ENCODE data around the gene DGKI. TPM values are rescaled to one million over a fixed set of nuclear protein-coding genes. Genes with fewer than 3 reads are reported as not detected.

The DGKI gene
- total and polyA plus RNA-seq, 2 of the 13 experiments (the other 11 are each of a cell fraction or from before 2014, with no cell fraction given) = 0.09 to 0.17 TPM

DNA sequence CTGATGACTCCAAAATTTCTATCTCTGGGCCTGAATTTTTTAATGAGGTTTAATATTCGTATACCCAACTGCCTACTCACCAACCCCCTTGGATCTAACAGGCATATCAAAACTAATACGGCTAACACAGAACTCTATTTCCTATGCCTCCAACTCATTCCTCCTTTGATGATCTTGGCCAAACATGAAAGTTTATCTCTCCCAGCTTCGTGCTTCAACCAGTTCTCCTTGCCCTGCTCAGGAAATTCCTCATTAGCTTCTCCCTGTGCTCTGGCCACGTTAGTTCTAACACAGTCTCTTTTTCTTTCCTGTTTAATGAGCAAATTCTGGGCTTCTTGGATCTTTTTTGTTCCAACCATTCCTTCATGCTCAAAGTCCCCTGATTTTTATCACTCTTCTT is 364.3 kb downstream of the DGKI start:
- ChIA-PET POLR2A (no interaction called here), CTCF (ENCODE audit: low intra/inter-chr PET ratio, low total read pairs) (no interaction called here)
- Histone ChIP-seq H3K4me1 (ENCODE audit: insufficient read depth, low read length) (no peaks in the 10 kb centered on the region), H3K9ac (ENCODE audit: insufficient read depth, low read depth, low read length) (no peak overlapping the region), H3K4me3 (replicated peaks in 1 of 3; ENCODE audit: insufficient read depth in 1 of 3, low read depth in 2 of 3, low read length in 3 of 3) (no peak overlapping the region), H3K36me3 (replicated peaks in 1 of 2; ENCODE audit: control insufficient read depth in 1 of 2, insufficient read depth in 2 of 2, low read length in 2 of 2) (no peaks in the 10 kb centered on the region), H3K9me3 (ENCODE audit: low read length) (no peaks in the 10 kb centered on the region), H3K27me3 (ENCODE audit: control insufficient read depth in 1 of 2, insufficient read depth in 2 of 2, low read length in 2 of 2) (no peaks in the 10 kb centered on the region), H3K79me2 (ENCODE audit: insufficient read depth, low read length) (no peaks in the 10 kb centered on the region), H2AFZ (ENCODE audit: low read length) (no peak overlapping the region), H3K27ac (ENCODE audit: extremely low read length, insufficient read depth, low read length) (no peak overlapping the region), H4K20me1 (ENCODE audit: insufficient read depth, low read length) (no peaks in the 10 kb centered on the region), H3K4me2 (ENCODE audit: low read depth, low read length) (no peak overlapping the region)
- intact Hi-C loops (cut with micrococcal nuclease; ENCODE audit: unreplicated experiment) = no loop called here
- BruUV-seq (replicated peaks) = no TSS peak
- in situ Hi-C loops (cut with HindIII; ENCODE audit: extremely low pct_ligation_motif_present, low pct_unique_long_range_greater_than_20kb) = no loop called here
- 0% methylated on average over 4 of the region's 4 CpGs for WGBS (ENCODE audit: low lambda C conversion rate)
- no peak for FAIRE-seq
- DNase-seq (ENCODE audit: low spot score) = no peak
- no peak for ATAC-seq
- TF ChIP-seq HNRNPUL1 (IDR thresholded peaks at IDR 0.05; ENCODE audit: low read depth, low read length) = no peak
- no peak for TF ChIP-seq ZNF546 (CRISPR knock-in tag; conservative IDR thresholded peaks at IDR 0.05)
- TF ChIP-seq ZNF577 (CRISPR knock-in tag; IDR thresholded peaks at IDR 0.05; ENCODE audit: borderline replicate concordance, low read depth) = no peak
- TF ChIP-seq ZNF619 (CRISPR knock-in tag; IDR thresholded peaks at IDR 0.05) = no peak
- TF ChIP-seq SSRP1 (CRISPR knock-in tag; IDR thresholded peaks at IDR 0.05) = no peak
- no peak for TF ChIP-seq SP140L (CRISPR knock-in tag; IDR thresholded peaks at IDR 0.05; ENCODE audit: borderline replicate concordance)
- TF ChIP-seq, protein P1, sequence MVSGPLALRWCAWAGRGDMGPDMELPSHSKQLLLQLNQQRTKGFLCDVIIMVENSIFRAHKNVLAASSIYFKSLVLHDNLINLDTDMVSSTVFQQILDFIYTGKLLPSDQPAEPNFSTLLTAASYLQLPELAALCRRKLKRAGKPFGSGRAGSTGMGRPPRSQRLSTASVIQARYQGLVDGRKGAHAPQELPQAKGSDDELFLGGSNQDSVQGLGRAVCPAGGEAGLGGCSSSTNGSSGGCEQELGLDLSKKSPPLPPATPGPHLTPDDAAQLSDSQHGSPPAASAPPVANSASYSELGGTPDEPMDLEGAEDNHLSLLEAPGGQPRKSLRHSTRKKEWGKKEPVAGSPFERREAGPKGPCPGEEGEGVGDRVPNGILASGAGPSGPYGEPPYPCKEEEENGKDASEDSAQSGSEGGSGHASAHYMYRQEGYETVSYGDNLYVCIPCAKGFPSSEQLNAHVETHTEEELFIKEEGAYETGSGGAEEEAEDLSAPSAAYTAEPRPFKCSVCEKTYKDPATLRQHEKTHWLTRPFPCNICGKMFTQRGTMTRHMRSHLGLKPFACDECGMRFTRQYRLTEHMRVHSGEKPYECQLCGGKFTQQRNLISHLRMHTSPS (CRISPR knock-in tag; IDR thresholded peaks at IDR 0.05; ENCODE audit: low read depth) = no peak
- TF ChIP-seq GATA4 (IDR thresholded peaks at IDR 0.05; ENCODE audit: borderline replicate concordance, low read depth) = no peak
- TF ChIP-seq, protein P2, sequence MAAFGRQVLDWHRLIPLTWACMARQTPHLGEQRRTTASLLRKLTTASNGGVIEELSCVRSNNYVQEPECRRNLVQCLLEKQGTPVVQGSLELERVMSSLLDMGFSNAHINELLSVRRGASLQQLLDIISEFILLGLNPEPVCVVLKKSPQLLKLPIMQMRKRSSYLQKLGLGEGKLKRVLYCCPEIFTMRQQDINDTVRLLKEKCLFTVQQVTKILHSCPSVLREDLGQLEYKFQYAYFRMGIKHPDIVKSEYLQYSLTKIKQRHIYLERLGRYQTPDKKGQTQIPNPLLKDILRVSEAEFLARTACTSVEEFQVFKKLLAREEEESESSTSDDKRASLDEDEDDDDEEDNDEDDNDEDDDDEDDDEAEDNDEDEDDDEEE (CRISPR knock-in tag; IDR thresholded peaks at IDR 0.05) = no peak
- TF ChIP-seq TCF7 (IDR thresholded peaks at IDR 0.05; ENCODE audit: low read depth) = no peak
- no peak for TF ChIP-seq MAFF (IDR thresholded peaks at IDR 0.05; ENCODE audit: low read depth, low read length)
- TF ChIP-seq FOSL1 (CRISPR knock-in tag; IDR thresholded peaks at IDR 0.05; ENCODE audit: borderline replicate concordance) = no peak
- TF ChIP-seq, protein P3, sequence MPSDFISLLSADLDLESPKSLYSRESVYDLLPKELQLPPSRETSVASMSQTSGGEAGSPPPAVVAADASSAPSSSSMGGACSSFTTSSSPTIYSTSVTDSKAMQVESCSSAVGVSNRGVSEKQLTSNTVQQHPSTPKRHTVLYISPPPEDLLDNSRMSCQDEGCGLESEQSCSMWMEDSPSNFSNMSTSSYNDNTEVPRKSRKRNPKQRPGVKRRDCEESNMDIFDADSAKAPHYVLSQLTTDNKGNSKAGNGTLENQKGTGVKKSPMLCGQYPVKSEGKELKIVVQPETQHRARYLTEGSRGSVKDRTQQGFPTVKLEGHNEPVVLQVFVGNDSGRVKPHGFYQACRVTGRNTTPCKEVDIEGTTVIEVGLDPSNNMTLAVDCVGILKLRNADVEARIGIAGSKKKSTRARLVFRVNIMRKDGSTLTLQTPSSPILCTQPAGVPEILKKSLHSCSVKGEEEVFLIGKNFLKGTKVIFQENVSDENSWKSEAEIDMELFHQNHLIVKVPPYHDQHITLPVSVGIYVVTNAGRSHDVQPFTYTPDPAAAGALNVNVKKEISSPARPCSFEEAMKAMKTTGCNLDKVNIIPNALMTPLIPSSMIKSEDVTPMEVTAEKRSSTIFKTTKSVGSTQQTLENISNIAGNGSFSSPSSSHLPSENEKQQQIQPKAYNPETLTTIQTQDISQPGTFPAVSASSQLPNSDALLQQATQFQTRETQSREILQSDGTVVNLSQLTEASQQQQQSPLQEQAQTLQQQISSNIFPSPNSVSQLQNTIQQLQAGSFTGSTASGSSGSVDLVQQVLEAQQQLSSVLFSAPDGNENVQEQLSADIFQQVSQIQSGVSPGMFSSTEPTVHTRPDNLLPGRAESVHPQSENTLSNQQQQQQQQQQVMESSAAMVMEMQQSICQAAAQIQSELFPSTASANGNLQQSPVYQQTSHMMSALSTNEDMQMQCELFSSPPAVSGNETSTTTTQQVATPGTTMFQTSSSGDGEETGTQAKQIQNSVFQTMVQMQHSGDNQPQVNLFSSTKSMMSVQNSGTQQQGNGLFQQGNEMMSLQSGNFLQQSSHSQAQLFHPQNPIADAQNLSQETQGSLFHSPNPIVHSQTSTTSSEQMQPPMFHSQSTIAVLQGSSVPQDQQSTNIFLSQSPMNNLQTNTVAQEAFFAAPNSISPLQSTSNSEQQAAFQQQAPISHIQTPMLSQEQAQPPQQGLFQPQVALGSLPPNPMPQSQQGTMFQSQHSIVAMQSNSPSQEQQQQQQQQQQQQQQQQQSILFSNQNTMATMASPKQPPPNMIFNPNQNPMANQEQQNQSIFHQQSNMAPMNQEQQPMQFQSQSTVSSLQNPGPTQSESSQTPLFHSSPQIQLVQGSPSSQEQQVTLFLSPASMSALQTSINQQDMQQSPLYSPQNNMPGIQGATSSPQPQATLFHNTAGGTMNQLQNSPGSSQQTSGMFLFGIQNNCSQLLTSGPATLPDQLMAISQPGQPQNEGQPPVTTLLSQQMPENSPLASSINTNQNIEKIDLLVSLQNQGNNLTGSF (CRISPR knock-in tag; IDR thresholded peaks at IDR 0.05) = no peak
- TF ChIP-seq ZNF776 (CRISPR knock-in tag; IDR thresholded peaks at IDR 0.05) = no peak
- TF ChIP-seq, protein P4, sequence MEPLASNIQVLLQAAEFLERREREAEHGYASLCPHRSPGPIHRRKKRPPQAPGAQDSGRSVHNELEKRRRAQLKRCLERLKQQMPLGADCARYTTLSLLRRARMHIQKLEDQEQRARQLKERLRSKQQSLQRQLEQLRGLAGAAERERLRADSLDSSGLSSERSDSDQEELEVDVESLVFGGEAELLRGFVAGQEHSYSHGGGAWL (CRISPR knock-in tag; IDR thresholded peaks at IDR 0.05) = no peak
- TF ChIP-seq ZNF350 (CRISPR knock-in tag; IDR thresholded peaks at IDR 0.05; ENCODE audit: borderline replicate concordance, low read depth) = no peak
- no peak for TF ChIP-seq KDM1A (CRISPR knock-in tag; IDR thresholded peaks at IDR 0.05)
